ENCODE results near the gene UBE3B.

GRCh38 chr12:109444259-109444658, 33.2 kb upstream of the UBE3B start:
- TF ChIP-seq, protein P1, sequence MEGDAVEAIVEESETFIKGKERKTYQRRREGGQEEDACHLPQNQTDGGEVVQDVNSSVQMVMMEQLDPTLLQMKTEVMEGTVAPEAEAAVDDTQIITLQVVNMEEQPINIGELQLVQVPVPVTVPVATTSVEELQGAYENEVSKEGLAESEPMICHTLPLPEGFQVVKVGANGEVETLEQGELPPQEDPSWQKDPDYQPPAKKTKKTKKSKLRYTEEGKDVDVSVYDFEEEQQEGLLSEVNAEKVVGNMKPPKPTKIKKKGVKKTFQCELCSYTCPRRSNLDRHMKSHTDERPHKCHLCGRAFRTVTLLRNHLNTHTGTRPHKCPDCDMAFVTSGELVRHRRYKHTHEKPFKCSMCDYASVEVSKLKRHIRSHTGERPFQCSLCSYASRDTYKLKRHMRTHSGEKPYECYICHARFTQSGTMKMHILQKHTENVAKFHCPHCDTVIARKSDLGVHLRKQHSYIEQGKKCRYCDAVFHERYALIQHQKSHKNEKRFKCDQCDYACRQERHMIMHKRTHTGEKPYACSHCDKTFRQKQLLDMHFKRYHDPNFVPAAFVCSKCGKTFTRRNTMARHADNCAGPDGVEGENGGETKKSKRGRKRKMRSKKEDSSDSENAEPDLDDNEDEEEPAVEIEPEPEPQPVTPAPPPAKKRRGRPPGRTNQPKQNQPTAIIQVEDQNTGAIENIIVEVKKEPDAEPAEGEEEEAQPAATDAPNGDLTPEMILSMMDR (IDR thresholded peaks at IDR 0.05) = no peak
- TF ChIP-seq EP300 (IDR thresholded peaks at IDR 0.05; ENCODE audit: low read depth) = no peak
- no peak for TF ChIP-seq POLR2A (IDR thresholded peaks at IDR 0.05)
- no peak for TF ChIP-seq POLR2AphosphoS5 (IDR thresholded peaks at IDR 0.05)
